GM12878 (cell line): ENCODE results near the gene TPO. TPM values are rescaled to one million over a fixed set of nuclear protein-coding genes. Genes with fewer than 3 reads are reported as not detected.

Experiments used
- ATAC-seq: fragments of 200-7000 bp; cut with Tn5 transposase; 3 replicates; pipeline ENCODE4 v1.9.1; 2020; ENCODE audit warnings: mild to moderate bottlenecking, moderate library complexity
- BruUV-seq: library from RNA; stranded (reverse); fragments of 400-500 nt; replicated peaks from 2 replicates; lab custom pipeline; 2021; lab: Mats Ljungman, UMichigan
- CTCF ChIA-PET: fragments of 300-600 bp; sonication (Branson Sonifier 250); formaldehyde crosslinking; extraction: SDS; loops from one replicate; lab custom pipeline; 2021; ENCODE audit warnings: inconsistent platforms; lab: Yijun Ruan, JAX
- POLR2A ChIA-PET: fragments of 350-600 bp; formaldehyde crosslinking; extraction: SDS; loops from one replicate; lab custom pipeline; 2021; ENCODE audit warnings: inconsistent platforms; lab: Charles Lee
- RAD21 ChIA-PET: fragments of 300-600 bp; sonication (Branson Sonifier 250); formaldehyde crosslinking; loops from one replicate; lab custom pipeline; 2023; ENCODE audit warnings: antibody characterized with exemption; ENCODE audit not compliant: unreplicated experiment; lab: Charles Lee
- SMC1A ChIA-PET: fragments of 300-600 bp; sonication (Branson Sonifier 250); formaldehyde crosslinking; loops from one replicate; lab custom pipeline; 2023; ENCODE audit not compliant: unreplicated experiment, uncharacterized antibody; lab: Charles Lee
- DNase-seq: peaks from one replicate; pipeline ENCODE4 v3.0.0-alpha.2; 2011; ENCODE audit warnings: low read depth, low spot score
- FAIRE-seq: peaks from 3 replicates; lab custom pipeline; 2011; peaks lifted over from hg19 to GRCh38; lab: Jason Lieb, UNC
- H2AFZ ChIP-seq: 2 replicates; pipeline ENCODE4 v1.6.0; 2011; ENCODE audit warnings: low read depth, low read length, control low read depth; ENCODE audit not compliant: control insufficient read depth
- H3K27ac ChIP-seq: 2 replicates; pipeline ENCODE4 v1.5.1; 2011; ENCODE audit warnings: control low read depth; ENCODE audit not compliant: control insufficient read depth, insufficient read depth
- H3K27me3 ChIP-seq, 2 experiments: replicated peaks in 1 of 2; 2 replicates each; pipeline versions ENCODE4 v1.6.0 to v1.6.1; 2011; ENCODE audit warnings: low read length in 1 of 2; ENCODE audit not compliant: control insufficient read depth in 2 of 2, insufficient read depth in 2 of 2
- H3K36me3 ChIP-seq, 2 experiments: 2 replicates each; pipeline ENCODE4 v1.5.1; 2011; ENCODE audit warnings: low read length in 1 of 2; ENCODE audit not compliant: control insufficient read depth in 2 of 2, insufficient read depth in 2 of 2
- H3K4me1 ChIP-seq: 2 replicates; pipeline ENCODE4 v1.6.1; 2011; ENCODE audit warnings: mild to moderate bottlenecking, low read length, moderate library complexity, mixed read lengths; ENCODE audit not compliant: control insufficient read depth, insufficient read depth
- H3K4me2 ChIP-seq: 2 replicates; pipeline ENCODE4 v1.6.0; 2011; ENCODE audit warnings: control low read depth; ENCODE audit not compliant: control insufficient read depth, insufficient read depth
- H3K4me3 ChIP-seq: fragments of 200-600 bp; sonication (generic); 2 replicates; pipeline ENCODE4 v1.5.1; 2016
- H3K79me2 ChIP-seq: 2 replicates; pipeline ENCODE4 v1.6.0; 2011; ENCODE audit warnings: low read length; ENCODE audit not compliant: control insufficient read depth, insufficient read depth
- H3K9ac ChIP-seq: 2 replicates; pipeline ENCODE4 v1.8.0; 2011; ENCODE audit warnings: low read length, control low read depth, mixed read lengths; ENCODE audit not compliant: control insufficient read depth, insufficient read depth
- H3K9me3 ChIP-seq: replicated peaks from 3 replicates; pipeline ENCODE4 v1.5.1; 2011; ENCODE audit warnings: mild to moderate bottlenecking, low read length; ENCODE audit not compliant: control insufficient read depth, insufficient read depth
- H4K20me1 ChIP-seq: 2 replicates; pipeline ENCODE4 v1.6.0; 2011; ENCODE audit not compliant: control insufficient read depth, insufficient read depth
- BACH1 ChIP-seq: fragments of 450-650 bp; IDR thresholded peaks from 2 replicates; pipeline ENCODE4 v1.6.1; 2017; ENCODE audit warnings: mild to moderate bottlenecking, borderline replicate concordance
- BMI1 ChIP-seq: fragments of 450-650 bp; IDR thresholded peaks from 2 replicates; pipeline ENCODE4 v1.6.1; 2016; ENCODE audit warnings: mild to moderate bottlenecking, moderate library complexity, borderline replicate concordance
- CBFB ChIP-seq: IDR thresholded peaks from 2 replicates; pipeline ENCODE4 v1.6.1; 2016; ENCODE audit warnings: antibody characterized with exemption, low read depth
- EED ChIP-seq: sonication (generic); IDR thresholded peaks from 2 replicates; pipeline ENCODE4 v1.6.1; 2016; ENCODE audit warnings: antibody characterized with exemption, low read depth
- ESRRA ChIP-seq: IDR thresholded peaks from 2 replicates; pipeline ENCODE4 v1.6.1; 2012; ENCODE audit warnings: mild to moderate bottlenecking, low read length, improper control_type of control experiment
- GABPA ChIP-seq: IDR thresholded peaks from 2 replicates; pipeline ENCODE4 v1.6.1; 2014; ENCODE audit warnings: antibody characterized with exemption, low read depth, mild to moderate bottlenecking, inconsistent platforms
- GATAD2B ChIP-seq: fragments of 450-650 bp; conservative IDR thresholded peaks from 2 replicates; pipeline ENCODE4 v1.6.1; 2017; ENCODE audit warnings: low read depth, mild to moderate bottlenecking, moderate library complexity
- HCFC1 ChIP-seq: fragments of 150-350 bp; IDR thresholded peaks from 2 replicates; pipeline ENCODE4 v1.6.1; 2014; ENCODE audit warnings: low read length
- HDAC6 ChIP-seq: fragments of 200-600 bp; sonication (generic); IDR thresholded peaks from one replicate; pipeline ENCODE4 v1.8.0; 2017; ENCODE audit warnings: antibody characterized with exemption; ENCODE audit not compliant: unreplicated experiment
- MTA3 ChIP-seq: IDR thresholded peaks from 2 replicates; pipeline ENCODE4 v1.6.1; 2012; ENCODE audit warnings: low read length, inconsistent platforms, borderline replicate concordance
- POLR2AphosphoS5 ChIP-seq: IDR thresholded peaks from 2 replicates; pipeline ENCODE4 v1.6.1; 2011; ENCODE audit warnings: mild to moderate bottlenecking, low read length, inconsistent platforms
- RUNX3 ChIP-seq: IDR thresholded peaks from 2 replicates; pipeline ENCODE4 v1.6.1; 2012; ENCODE audit warnings: low read length, inconsistent platforms
- SUZ12 ChIP-seq: fragments of 200-600 bp; sonication (generic); IDR thresholded peaks from one replicate; pipeline ENCODE4 v1.6.1; 2018; ENCODE audit warnings: antibody characterized with exemption, mild to moderate bottlenecking; ENCODE audit not compliant: unreplicated experiment
- TARDBP ChIP-seq: IDR thresholded peaks from 2 replicates; pipeline ENCODE4 v1.6.1; 2016; ENCODE audit warnings: borderline replicate concordance
- ZNF384 ChIP-seq: IDR thresholded peaks from 2 replicates; pipeline ENCODE4 v1.6.1; 2012; ENCODE audit warnings: low read depth, mild to moderate bottlenecking, low read length, improper control_type of control experiment, borderline replicate concordance
- WGBS: methylation state at CpG from one replicate; pipeline ENCODE4 v1.1.6; 2016; ENCODE audit warnings: low lambda C conversion rate; ENCODE audit not compliant: insufficient replicate concordance, insufficient coverage; ENCODE audit errors: missing lambda C conversion rate; 5-methylcytosine and 5-hydroxymethylcytosine counted together
- in situ Hi-C: fragments of 300-500 bp; cut with MboI; formaldehyde crosslinking; loops from 9 replicates; pipeline ENCODE4 v1.14.3; 2018; ENCODE audit warnings: mixed read lengths
- intact Hi-C: fragments of 100-400 bp; cut with micrococcal nuclease; formaldehyde crosslinking; loops from one replicate; pipeline ENCODE4 v1.14.2; 2022; ENCODE audit not compliant: unreplicated experiment
- polyA plus RNA-seq, 11 experiments: library from polyadenylated mRNA; depleted of rRNA in 4 of 11; unstranded in 6 of 11; stranded (reverse) in 5 of 11; fragments of >200 nt; fragmentation: Nextera tagmentation in 4 of 11; fragmentation: Illumina TruSeq in 1 of 11; extraction: Ambion mirVana in 4 of 11; extraction: Trizol in 1 of 11; gene quantifications; 1 replicate in 1 of 11; 2 replicates in 10 of 11; pipeline versions ENCODE4 v1.2.1 to v1.2.3, GENCODE V29; 2011 to 2016; ENCODE audit warnings: inconsistent platforms in 2 of 11, missing spikeins in 2 of 11, low read depth in 1 of 11
- total RNA-seq, 4 experiments: library from RNA; depleted of rRNA in 3 of 4; stranded (reverse); fragments of >200 nt in 3 of 4; fragmentation: Illumina TruSeq in 1 of 4; extraction: Trizol in 1 of 4; gene quantifications; 2 replicates each; pipeline versions ENCODE4 v1.2.1 to v1.2.3, GENCODE V29; 2013 to 2021
- TF ChIP-seq, protein P1 (sequence below): IDR thresholded peaks from 2 replicates; pipeline ENCODE4 v1.6.1; 2011; ENCODE audit warnings: mild to moderate bottlenecking, low read depth, low read length, moderate library complexity; ENCODE audit not compliant: insufficient replicate concordance
- TF ChIP-seq, protein P2 (sequence below): fragments of 150-350 bp; IDR thresholded peaks from 2 replicates; pipeline ENCODE4 v1.6.1; 2016; ENCODE audit warnings: low read depth, low read length
- TF ChIP-seq, protein P3 (sequence below): fragments of 450-650 bp; IDR thresholded peaks from 2 replicates; pipeline ENCODE4 v1.6.1; 2017; ENCODE audit warnings: mild to moderate bottlenecking, moderate library complexity

Gene TPO
- total and polyA plus RNA-seq, 10 of the 15 experiments (the other 5 are each of a cell fraction or from before 2014, with no cell fraction given), result 0.07 to 0.11 TPM; not detected in 8

DNA sequence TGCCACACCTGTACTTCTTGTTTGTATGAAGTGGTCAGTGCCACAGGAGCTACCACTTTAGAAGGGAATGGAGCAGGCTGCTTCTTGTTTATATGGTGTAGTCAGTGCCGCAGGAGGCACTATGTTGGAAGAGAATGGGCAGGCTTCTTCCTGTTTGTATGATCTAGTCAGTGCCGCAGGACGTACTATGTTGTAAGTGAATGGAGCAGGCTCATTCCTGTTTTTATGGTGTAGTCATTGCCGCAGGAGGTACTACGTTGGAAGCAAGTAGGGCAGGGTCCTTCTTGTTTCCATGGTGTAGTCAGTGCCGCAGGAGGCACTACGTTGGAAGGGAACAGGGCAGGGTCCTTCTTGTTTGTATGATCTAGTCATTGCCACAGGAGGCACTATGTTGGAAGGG lies 27.3 kb downstream of the TPO start:
- Histone ChIP-seq H3K27me3 (no peaks in the 10 kb centered on the region), H2AFZ (no peak overlapping the region), H3K4me2 (no peak overlapping the region), H3K9ac (no peak overlapping the region), H3K79me2 (no peaks in the 10 kb centered on the region), H4K20me1 (no peaks in the 10 kb centered on the region), H3K4me3 (no peak overlapping the region), H3K9me3 (no peaks in the 10 kb centered on the region; the same call in 2 of the 3 replicates), H3K27ac (no peak overlapping the region), H3K36me3 (no peaks in the 10 kb centered on the region)
- ATAC-seq (no peak), FAIRE-seq (no peak), DNase-seq (no peak)
- intact Hi-C loops, result no loop called here
- SMC1A ChIA-PET, result no interaction called here
- CTCF ChIA-PET, result no interaction called here
- BruUV-seq, result no TSS peak
- in situ Hi-C loops, result no loop called here
- POLR2A ChIA-PET, result no interaction called here
- WGBS, result 48% methylated on average over 7 of the region's 7 CpGs
- TF ChIP-seq, protein P1, sequence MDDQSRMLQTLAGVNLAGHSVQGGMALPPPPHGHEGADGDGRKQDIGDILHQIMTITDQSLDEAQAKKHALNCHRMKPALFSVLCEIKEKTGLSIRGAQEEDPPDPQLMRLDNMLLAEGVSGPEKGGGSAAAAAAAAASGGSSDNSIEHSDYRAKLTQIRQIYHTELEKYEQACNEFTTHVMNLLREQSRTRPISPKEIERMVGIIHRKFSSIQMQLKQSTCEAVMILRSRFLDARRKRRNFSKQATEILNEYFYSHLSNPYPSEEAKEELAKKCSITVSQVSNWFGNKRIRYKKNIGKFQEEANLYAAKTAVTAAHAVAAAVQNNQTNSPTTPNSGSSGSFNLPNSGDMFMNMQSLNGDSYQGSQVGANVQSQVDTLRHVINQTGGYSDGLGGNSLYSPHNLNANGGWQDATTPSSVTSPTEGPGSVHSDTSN, result no peak
- TF ChIP-seq BMI1, result no peak
- TF ChIP-seq MTA3, result no peak
- no peak for TF ChIP-seq HCFC1
- TF ChIP-seq HDAC6, result no peak
- TF ChIP-seq ESRRA, result no peak
- TF ChIP-seq GABPA, result no peak
- TF ChIP-seq BACH1, result no peak
- no peak for TF ChIP-seq RUNX3
- no peak for TF ChIP-seq GATAD2B
- TF ChIP-seq, protein P2, sequence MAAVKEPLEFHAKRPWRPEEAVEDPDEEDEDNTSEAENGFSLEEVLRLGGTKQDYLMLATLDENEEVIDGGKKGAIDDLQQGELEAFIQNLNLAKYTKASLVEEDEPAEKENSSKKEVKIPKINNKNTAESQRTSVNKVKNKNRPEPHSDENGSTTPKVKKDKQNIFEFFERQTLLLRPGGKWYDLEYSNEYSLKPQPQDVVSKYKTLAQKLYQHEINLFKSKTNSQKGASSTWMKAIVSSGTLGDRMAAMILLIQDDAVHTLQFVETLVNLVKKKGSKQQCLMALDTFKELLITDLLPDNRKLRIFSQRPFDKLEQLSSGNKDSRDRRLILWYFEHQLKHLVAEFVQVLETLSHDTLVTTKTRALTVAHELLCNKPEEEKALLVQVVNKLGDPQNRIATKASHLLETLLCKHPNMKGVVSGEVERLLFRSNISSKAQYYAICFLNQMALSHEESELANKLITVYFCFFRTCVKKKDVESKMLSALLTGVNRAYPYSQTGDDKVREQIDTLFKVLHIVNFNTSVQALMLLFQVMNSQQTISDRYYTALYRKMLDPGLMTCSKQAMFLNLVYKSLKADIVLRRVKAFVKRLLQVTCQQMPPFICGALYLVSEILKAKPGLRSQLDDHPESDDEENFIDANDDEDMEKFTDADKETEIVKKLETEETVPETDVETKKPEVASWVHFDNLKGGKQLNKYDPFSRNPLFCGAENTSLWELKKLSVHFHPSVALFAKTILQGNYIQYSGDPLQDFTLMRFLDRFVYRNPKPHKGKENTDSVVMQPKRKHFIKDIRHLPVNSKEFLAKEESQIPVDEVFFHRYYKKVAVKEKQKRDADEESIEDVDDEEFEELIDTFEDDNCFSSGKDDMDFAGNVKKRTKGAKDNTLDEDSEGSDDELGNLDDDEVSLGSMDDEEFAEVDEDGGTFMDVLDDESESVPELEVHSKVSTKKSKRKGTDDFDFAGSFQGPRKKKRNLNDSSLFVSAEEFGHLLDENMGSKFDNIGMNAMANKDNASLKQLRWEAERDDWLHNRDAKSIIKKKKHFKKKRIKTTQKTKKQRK, result no peak
- TF ChIP-seq CBFB, result no peak
- no peak for TF ChIP-seq ZNF384
- no peak for TF ChIP-seq SUZ12
- TF ChIP-seq, protein P3, sequence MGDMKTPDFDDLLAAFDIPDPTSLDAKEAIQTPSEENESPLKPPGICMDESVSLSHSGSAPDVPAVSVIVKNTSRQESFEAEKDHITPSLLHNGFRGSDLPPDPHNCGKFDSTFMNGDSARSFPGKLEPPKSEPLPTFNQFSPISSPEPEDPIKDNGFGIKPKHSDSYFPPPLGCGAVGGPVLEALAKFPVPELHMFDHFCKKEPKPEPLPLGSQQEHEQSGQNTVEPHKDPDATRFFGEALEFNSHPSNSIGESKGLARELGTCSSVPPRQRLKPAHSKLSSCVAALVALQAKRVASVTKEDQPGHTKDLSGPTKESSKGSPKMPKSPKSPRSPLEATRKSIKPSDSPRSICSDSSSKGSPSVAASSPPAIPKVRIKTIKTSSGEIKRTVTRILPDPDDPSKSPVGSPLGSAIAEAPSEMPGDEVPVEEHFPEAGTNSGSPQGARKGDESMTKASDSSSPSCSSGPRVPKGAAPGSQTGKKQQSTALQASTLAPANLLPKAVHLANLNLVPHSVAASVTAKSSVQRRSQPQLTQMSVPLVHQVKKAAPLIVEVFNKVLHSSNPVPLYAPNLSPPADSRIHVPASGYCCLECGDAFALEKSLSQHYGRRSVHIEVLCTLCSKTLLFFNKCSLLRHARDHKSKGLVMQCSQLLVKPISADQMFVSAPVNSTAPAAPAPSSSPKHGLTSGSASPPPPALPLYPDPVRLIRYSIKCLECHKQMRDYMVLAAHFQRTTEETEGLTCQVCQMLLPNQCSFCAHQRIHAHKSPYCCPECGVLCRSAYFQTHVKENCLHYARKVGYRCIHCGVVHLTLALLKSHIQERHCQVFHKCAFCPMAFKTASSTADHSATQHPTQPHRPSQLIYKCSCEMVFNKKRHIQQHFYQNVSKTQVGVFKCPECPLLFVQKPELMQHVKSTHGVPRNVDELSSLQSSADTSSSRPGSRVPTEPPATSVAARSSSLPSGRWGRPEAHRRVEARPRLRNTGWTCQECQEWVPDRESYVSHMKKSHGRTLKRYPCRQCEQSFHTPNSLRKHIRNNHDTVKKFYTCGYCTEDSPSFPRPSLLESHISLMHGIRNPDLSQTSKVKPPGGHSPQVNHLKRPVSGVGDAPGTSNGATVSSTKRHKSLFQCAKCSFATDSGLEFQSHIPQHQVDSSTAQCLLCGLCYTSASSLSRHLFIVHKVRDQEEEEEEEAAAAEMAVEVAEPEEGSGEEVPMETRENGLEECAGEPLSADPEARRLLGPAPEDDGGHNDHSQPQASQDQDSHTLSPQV, result no peak
- no peak for TF ChIP-seq POLR2AphosphoS5
- no peak for TF ChIP-seq EED
- TF ChIP-seq TARDBP, result no peak
- TF ChIP-seq, all 136 proteins: peak for 0
- RAD21 ChIA-PET, result no interaction called here
- H3K4me1 ChIP-seq, result no peaks in the 10 kb centered on the region
